ENCODE data around the gene RBMY1A1.
"Not testable (repeated sequence)": the region's sequence is repeated elsewhere in the genome, so short reads cannot be mapped to it uniquely, and the experiment has no call there.

The RBMY1A1 gene

GRCh38 chrY:21534579-21534978, at the start of gene RBMY1A1:
TSS of gene RBMY1A1 (plus strand) at chrY:21534879. CDS start at chrY:21536892, 2,013 bp downstream.
- not testable (repeated sequence) for DNase-seq

DNA sequence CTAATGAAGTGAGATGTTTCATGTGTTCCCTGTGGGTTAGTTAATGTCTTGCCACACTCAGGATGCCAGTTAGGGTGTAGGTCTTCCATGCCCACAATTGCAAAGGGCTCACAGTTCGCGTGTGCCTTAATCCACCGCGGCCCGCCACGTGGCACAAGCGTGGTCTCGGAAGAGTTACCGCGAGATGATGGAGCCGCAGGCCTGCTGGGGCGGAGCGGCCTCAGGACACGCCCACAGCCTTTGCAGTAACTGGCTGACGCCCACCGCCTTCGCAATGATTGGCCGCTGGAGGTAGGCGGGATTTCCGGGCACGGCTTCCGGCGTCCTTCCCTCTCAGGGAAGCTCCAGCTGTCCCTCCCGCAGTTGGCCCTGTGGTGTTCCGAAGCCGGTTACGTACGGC, 23.6 kb upstream of the RBMY1A1 start, which contains the start of gene RBMY1B:
RBMY1B (plus strand) TSS at position 301 of the 400 bp plus-strand sequence. CDS start 2,013 bp downstream, outside the sequence.
- not testable (repeated sequence) for DNase-seq

GRCh38 chrY:21559316-21559984, 24.8 kb downstream of the RBMY1A1 start:
- not testable (repeated sequence) for DNase-seq

DNA sequence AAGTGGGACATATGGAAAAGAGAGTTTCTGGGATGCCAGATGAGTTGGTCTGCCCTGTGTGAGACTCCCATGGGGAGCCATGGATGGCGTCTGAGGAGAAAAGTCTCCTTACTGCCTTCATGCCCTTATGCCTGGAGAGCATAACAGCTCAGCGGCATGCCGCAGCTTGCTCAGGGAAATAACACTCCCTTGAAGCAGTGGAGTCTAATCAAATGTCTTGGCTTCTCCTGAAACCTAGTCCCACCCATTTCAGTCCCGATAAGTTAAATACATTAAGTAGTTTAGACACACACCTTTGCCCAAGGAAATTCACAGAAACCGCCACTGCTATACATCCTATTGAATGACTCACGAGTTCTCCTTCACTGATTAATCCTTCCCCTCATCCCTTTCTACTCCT, 50.8 kb downstream of the RBMY1A1 start:
- no peak for DNase-seq

DNA sequence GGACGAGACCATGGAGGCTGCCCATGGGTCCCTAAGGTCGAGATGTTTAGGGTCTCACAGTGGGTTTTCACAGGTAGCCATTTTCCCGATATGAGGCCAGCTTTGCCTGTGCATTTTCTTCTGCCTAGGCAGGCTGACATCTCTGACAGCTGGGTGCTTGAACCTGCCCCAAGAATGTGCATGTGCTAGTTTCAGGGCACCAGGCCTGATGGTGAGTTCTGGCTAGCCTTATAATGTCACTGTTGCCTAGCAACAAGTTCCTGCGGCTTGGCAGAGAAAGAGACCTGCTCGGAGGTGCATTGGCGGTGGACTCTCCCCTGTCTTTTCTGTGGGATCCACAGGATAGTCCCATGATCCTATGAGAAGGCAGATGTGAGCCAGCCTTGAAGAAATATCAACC, 51.8 kb downstream of the RBMY1A1 start:
- peak; percentile 0 for DNase-seq

- DNase-seq = no peak
Observed at GRCh38 chrY:21592059-21592458, 57.4 kb downstream of the RBMY1A1 start.

DNA sequence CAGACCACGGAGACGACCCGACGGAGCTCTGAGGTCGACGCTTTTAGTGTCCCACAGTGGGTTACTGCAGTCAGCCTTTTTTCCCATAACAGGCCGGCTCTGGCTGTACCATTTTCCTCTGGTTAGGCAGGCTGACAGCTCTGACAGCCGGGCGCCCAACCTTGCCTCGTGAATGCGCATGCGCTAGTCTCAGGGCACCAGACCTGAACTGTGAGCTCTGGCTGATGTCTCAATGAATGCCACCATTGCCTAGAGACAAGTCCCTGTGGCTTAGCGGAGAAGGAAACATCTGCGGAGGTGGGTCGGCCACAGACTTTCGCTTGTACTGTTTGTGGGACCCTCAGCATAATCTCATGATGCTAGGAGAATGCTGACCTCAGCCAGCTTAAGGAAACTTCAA, 61.6 kb downstream of the RBMY1A1 start:
- DNase-seq = not testable (repeated sequence)
